ENCODE data around the gene ULK3.
A peak's percentile ranks its signal among the peaks of the same experiment; 100 is the strongest.
"Not testable (repeated sequence)": the region's sequence is repeated elsewhere in the genome, so short reads cannot be mapped to it uniquely, and the experiment has no call there.

The ULK3 gene

GRCh38 chr15:74888716-74889115, 45.8 kb upstream of the ULK3 start:
- no peak for DNase-seq (ENCODE audit: low read depth)
- no peak overlapping the region for H3K4me3 ChIP-seq (ENCODE audit: low read length)
- no peak for TF ChIP-seq CTCF (conservative IDR thresholded peaks at IDR 0.05; ENCODE audit: low read depth, low read length)

- not testable (repeated sequence) for DNase-seq (ENCODE audit: low read depth); H3K4me3 ChIP-seq (ENCODE audit: low read length)
These were observed 44.7 kb upstream of the ULK3 start for GRCh38 chr15:74887537-74888193.

- no peak overlapping the region for H3K4me3 ChIP-seq (ENCODE audit: low read length)
- TF ChIP-seq CTCF (conservative IDR thresholded peaks at IDR 0.05; ENCODE audit: low read depth, low read length), result no peak
- no peak for DNase-seq (ENCODE audit: low read depth)
These were observed 42.5 kb upstream of the ULK3 start for GRCh38 chr15:74885461-74885860.

- DNase-seq (ENCODE audit: low read depth), result no peak
- no peak overlapping the region for H3K4me3 ChIP-seq (ENCODE audit: low read length)
- no peak for TF ChIP-seq CTCF (conservative IDR thresholded peaks at IDR 0.05; ENCODE audit: low read depth, low read length)
These were observed 41.7 kb upstream of the ULK3 start for GRCh38 chr15:74884428-74885223.

- no peak overlapping the region for H3K4me3 ChIP-seq (ENCODE audit: low read length)
- no peak for TF ChIP-seq CTCF (conservative IDR thresholded peaks at IDR 0.05; ENCODE audit: low read depth, low read length)
- DNase-seq (ENCODE audit: low read depth), result no peak
These were observed 39.6 kb upstream of the ULK3 start for GRCh38 chr15:74882528-74882927.

- TF ChIP-seq CTCF (conservative IDR thresholded peaks at IDR 0.05; ENCODE audit: low read depth, low read length), result no peak
- no peak for DNase-seq (ENCODE audit: low read depth)
- no peak overlapping the region for H3K4me3 ChIP-seq (ENCODE audit: low read length)
These were observed 35.3 kb upstream of the ULK3 start for GRCh38 chr15:74878273-74878672.

- H3K4me3 ChIP-seq (ENCODE audit: low read length), result peak overlapping the region; percentile 88
- no peak for DNase-seq (ENCODE audit: low read depth)
- TF ChIP-seq CTCF (conservative IDR thresholded peaks at IDR 0.05; ENCODE audit: low read depth, low read length), result no peak
These were observed 30.9 kb upstream of the ULK3 start for GRCh38 chr15:74873756-74874424.

Data from retinal pigment epithelial cell (primary cell).